Activated CD8-positive, alpha-beta T cell treated with anti-CD3 and anti-CD28 coated beads, Interleukin-2, amount 10 ng/mL, durations not matched to agents 7 days and 5 days (primary cell): ENCODE data around the gene VCPKMT. TPM values are rescaled to one million over a fixed set of nuclear protein-coding genes. Genes with fewer than 3 reads are reported as not detected.
"Not testable (repeated sequence)": the region's sequence is repeated elsewhere in the genome, so short reads cannot be mapped to it uniquely, and the experiment has no call there.

Experiments used
- ATAC-seq: fragments of 150-1000 bp; cut with Tn5 transposase; one replicate; pipeline ENCODE4 v1.10.0; 2021; ENCODE audit warnings: moderate library complexity
- CTCF ChIA-PET: fragments of 350-600 bp; sonication (Branson Sonifier 250); formaldehyde crosslinking; loops from one replicate; lab custom pipeline; 2021; ENCODE audit warnings: antibody characterized with exemption; lab: Charles Lee
- POLR2A ChIA-PET: fragments of 350-600 bp; sonication (Branson Sonifier 250); formaldehyde crosslinking; loops from one replicate; lab custom pipeline; 2021; ENCODE audit warnings: antibody characterized with exemption; lab: Charles Lee
- DNase-seq: peaks from one replicate; pipeline ENCODE4 v3.0.0-alpha.2; 2020
- H3K27ac Mint-ChIP-seq: one replicate; pipeline ENCODE4 v1.8.0; 2021; ENCODE audit warnings: mild to moderate bottlenecking, mixed read lengths
- H3K27me3 Mint-ChIP-seq: one replicate; pipeline ENCODE4 v1.8.0; 2021; ENCODE audit warnings: low read depth, mixed read lengths
- H3K36me3 Mint-ChIP-seq: one replicate; pipeline ENCODE4 v1.8.0; 2021; ENCODE audit warnings: low read depth, mixed read lengths
- H3K4me1 Mint-ChIP-seq: one replicate; pipeline ENCODE4 v1.8.0; 2021; ENCODE audit warnings: low read depth, mixed read lengths
- H3K4me3 Mint-ChIP-seq: one replicate; pipeline ENCODE4 v1.8.0; 2021; ENCODE audit warnings: mild to moderate bottlenecking, mixed read lengths
- H3K9me3 Mint-ChIP-seq: one replicate; pipeline ENCODE4 v1.8.0; 2022; ENCODE audit warnings: mixed read lengths; ENCODE audit not compliant: insufficient read depth
- total RNA-seq, 2 experiments: library from RNA; stranded (reverse); gene quantifications; one replicate each; pipeline ENCODE4 v1.2.3, GENCODE V29; 2021

Gene VCPKMT
- total RNA-seq, 2 experiments from 2014 or later: 12.4 to 13.0 TPM

DNA sequence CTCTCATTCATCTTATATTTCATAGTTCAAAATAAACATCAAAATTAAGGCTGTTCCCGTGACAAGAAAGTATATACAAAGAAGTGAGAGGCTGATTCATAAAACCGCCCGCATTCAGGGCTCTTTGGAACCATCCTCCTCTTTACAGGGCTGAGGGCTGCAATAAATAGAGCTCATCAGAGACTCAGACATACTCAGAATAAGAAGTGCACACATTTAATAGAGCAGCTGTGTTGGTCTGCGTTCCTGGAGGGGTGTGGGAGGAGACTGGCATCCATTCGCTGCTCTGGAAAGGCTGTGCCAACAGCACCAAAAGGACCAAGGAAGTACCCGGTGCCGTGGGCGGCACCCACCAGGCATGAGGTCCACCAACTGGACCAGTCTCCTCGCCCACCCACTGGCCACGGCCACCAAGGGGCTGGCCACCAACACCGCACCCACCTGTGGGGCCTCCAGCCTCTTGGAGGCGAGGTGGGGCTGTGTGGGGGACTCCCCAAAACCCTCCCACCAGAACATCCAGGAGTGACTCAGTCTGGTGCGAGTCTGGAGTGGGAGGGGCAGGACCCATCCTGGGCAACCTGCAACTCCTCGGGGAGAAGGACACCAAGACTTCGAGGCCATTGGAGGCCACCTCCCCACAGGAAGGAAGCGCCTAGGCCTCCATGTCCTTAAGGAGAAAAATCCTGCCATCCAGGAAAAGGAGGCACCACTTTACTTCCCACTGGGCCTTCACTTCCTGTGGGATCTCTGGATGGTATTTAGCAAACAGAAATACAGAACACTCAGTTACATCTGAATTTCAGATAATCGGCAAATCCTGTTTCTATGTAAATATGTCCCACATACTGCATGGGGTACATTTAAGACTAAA lies 32.7 kb downstream of the VCPKMT start:
- Mint-ChIP-seq H3K27me3 (no peaks in the 10 kb centered on the region), H3K27ac (peak overlapping the region; percentile 96), H3K9me3 (peaks cover 4% of the 10 kb centered on the region), H3K4me1 (peaks cover 89% of the 10 kb centered on the region), H3K36me3 (peaks cover 50% of the 10 kb centered on the region), H3K4me3 (peak overlapping the region; percentile 84)
- ChIA-PET POLR2A (interaction anchor here (0.6 to 3.9 kb wide), 15 partner anchors 9 to 231 kb away, joined by 3 to 151 read pairs (median 21); partner anchors contain the start of genes ARF6 and NEMF), CTCF (interaction anchor here (1.0 to 3.9 kb wide), 11 partner anchors 17 to 221 kb away, joined by 3 to 59 read pairs (median 15); no protein-coding TSS in a partner anchor)
- peak; percentile 34 for ATAC-seq
- peak; percentile 61 for DNase-seq

DNA sequence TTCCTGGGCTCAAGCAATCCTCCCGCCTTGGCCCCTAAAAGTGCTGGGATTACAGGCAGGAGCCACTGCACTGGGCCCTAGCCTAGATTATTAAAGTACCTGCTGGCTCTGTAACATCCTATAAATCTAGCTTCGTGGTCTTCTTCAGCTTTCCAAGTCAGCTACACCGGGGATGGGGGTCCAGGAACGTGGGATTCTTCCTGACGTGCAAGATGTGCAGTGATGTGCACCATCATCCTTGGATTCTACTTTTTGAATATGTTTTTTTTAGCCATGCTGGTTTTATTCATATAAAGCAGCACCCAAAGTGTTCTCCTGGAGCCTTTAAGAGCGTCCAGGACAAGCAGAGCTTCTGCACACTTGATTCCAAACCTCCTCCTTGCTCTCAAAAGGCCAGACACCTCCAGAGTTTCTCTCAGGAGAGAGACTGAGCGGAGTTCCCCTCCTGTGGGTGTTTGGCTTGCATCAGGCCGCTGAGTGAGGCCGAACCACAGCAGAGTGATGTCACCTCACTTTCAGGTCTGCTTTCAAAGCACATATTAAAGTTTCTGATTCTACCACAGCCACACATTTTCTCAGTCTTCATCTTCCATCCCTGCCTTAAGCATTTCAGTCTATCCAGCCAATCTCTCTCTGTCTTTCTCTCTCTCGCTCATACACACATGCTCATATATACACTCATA lies 33.4 kb downstream of the VCPKMT start:
- H3K4me1 Mint-ChIP-seq: peaks cover 87% of the 10 kb centered on the region
- no peaks in the 10 kb centered on the region for H3K27me3 Mint-ChIP-seq
- CTCF ChIA-PET: interaction anchor here (0.6 to 3.9 kb wide), 17 partner anchors 8 to 449 kb away, joined by 3 to 59 read pairs (median 11); no protein-coding TSS in a partner anchor
- H3K36me3 Mint-ChIP-seq: peaks cover 54% of the 10 kb centered on the region
- ATAC-seq: peak; percentile 85
- peak overlapping the region; percentile 84 for H3K4me3 Mint-ChIP-seq
- peak overlapping the region; percentile 96 for H3K27ac Mint-ChIP-seq
- POLR2A ChIA-PET: interaction anchor here (0.5 to 3.9 kb wide), 19 partner anchors 10 to 231 kb away, joined by 3 to 151 read pairs (median 20); partner anchors contain the start of genes ARF6 and NEMF
- peaks cover 4% of the 10 kb centered on the region for H3K9me3 Mint-ChIP-seq
- DNase-seq: peak; percentile 92

DNA sequence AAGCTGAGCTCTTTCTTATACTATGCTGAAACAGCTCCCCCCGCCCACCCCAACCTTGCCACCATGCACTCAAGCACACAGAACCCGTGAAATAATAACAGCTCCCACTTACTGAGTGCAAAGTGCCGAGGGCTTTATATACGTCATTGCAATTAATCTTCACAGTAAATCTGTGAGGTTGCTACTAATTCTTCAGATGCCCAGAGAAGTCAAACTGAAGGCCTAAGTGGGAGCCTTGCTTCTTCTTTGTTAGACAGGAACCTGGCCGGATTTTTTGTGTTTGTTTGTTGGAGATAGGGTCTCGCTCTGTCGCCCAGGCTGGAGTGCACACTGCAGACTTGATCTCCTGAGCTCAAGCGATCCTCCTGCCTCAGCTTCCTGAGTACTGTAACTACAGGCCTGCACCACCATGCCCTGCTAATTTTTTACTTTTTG lies 34.0 kb downstream of the VCPKMT start:
- Mint-ChIP-seq H3K4me1 (peaks cover 84% of the 10 kb centered on the region), H3K4me3 (peak overlapping the region; percentile 84), H3K27me3 (no peaks in the 10 kb centered on the region), H3K36me3 (peaks cover 52% of the 10 kb centered on the region), H3K9me3 (peaks cover 4% of the 10 kb centered on the region), H3K27ac (peak overlapping the region; percentile 96)
- peak; percentile 40 for ATAC-seq
- CTCF ChIA-PET: interaction anchor here (0.6 to 3.9 kb wide), 21 partner anchors 9 to 448 kb away, joined by 3 to 59 read pairs (median 11); partner anchors contain the start of gene NEMF
- POLR2A ChIA-PET: interaction anchor here (0.5 to 3.9 kb wide), 19 partner anchors 10 to 230 kb away, joined by 3 to 151 read pairs (median 20); partner anchors contain the start of genes ARF6 and NEMF
- peak; percentile 68 for DNase-seq

DNA sequence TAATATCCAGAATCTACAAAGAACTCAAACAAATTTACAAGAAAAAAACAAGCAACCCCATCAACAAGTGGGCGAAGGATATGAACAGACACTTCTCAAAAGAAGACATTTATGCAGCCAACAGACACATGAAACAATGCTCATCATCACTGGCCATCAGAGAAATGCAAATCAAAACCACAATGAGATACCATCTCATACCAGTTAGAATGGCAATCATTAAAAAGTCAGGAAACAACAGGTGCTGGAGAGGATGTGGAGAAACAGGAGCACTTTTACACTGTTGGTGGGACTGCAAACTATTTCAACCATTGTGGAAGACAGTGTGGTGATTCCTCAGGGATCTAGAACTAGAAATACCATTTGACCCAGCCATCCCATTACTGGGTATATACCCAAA lies 37.3 kb downstream of the VCPKMT start:
- H3K4me3 Mint-ChIP-seq, POLR2A ChIA-PET, H3K9me3 Mint-ChIP-seq, H3K27me3 Mint-ChIP-seq, DNase-seq, CTCF ChIA-PET, ATAC-seq: not testable (repeated sequence)
- H3K36me3 Mint-ChIP-seq: peaks cover 44% of the 10 kb centered on the region
- peaks cover 68% of the 10 kb centered on the region for H3K4me1 Mint-ChIP-seq
- H3K27ac Mint-ChIP-seq: peak overlapping the region; percentile 25

DNA sequence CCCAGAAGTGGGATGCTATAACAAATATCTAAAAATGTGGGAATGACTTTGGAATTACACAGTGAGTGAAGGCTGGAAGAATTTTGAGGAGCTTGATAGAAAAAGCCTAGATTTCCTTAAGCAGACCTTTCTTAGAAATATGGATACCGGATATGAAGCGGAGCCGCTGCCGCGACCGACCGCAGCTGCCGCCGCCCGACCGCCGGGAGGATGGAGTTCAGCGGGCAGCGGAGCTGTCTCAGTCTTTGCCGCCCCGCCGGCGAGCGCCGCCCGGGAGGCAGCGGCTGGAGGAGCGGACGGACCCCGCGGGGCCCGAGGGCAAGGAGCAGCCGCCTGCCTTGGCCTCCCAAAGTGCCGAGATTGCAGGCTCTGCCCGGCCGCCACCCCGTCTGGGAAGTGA lies 42.7 kb downstream of the VCPKMT start:
- CTCF ChIA-PET: interaction anchor here (1.4 kb wide), 1 partner anchor 8 kb away, joined by 3 read pairs; no protein-coding TSS in a partner anchor
- H3K27ac Mint-ChIP-seq, H3K9me3 Mint-ChIP-seq, H3K27me3 Mint-ChIP-seq, POLR2A ChIA-PET, DNase-seq, H3K4me3 Mint-ChIP-seq, ATAC-seq: not testable (repeated sequence)
- H3K4me1 Mint-ChIP-seq: peaks cover 37% of the 10 kb centered on the region
- H3K36me3 Mint-ChIP-seq: peaks cover 41% of the 10 kb centered on the region

DNA sequence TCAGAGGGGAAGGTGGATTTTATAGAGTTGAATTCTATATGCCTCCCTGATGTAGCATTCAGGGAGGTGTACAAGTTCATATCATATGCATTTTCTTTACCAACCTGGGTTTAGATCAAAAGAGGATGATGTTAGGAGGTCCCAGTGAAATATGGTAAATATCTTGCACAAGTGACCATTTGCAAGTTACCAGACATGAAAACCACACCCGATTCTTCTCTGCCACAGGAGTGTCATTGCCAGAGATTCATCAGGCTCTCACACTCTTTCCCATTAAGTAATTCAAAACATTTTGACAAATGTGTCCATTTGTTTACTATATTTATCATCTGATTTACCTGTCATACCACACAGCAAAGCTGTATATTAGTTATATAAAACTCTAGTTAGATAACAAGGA lies 44.0 kb downstream of the VCPKMT start:
- DNase-seq (no peak), ATAC-seq (no peak)
- no peaks in the 10 kb centered on the region for H3K9me3 Mint-ChIP-seq
- H3K27me3 Mint-ChIP-seq: no peaks in the 10 kb centered on the region
- peaks cover 37% of the 10 kb centered on the region for H3K4me1 Mint-ChIP-seq
- H3K27ac Mint-ChIP-seq: no peak overlapping the region
- ChIA-PET POLR2A (interaction anchor here (0.6 to 5.9 kb wide), 4 partner anchors 10 to 110 kb away, joined by 4 to 45 read pairs (median 4); no protein-coding TSS in a partner anchor), CTCF (interaction anchor here (0.9 to 2.0 kb wide), 5 partner anchors 9 to 210 kb away, joined by 3 to 11 read pairs (median 3); no protein-coding TSS in a partner anchor)
- H3K4me3 Mint-ChIP-seq: no peak overlapping the region
- peaks cover 40% of the 10 kb centered on the region for H3K36me3 Mint-ChIP-seq

DNA sequence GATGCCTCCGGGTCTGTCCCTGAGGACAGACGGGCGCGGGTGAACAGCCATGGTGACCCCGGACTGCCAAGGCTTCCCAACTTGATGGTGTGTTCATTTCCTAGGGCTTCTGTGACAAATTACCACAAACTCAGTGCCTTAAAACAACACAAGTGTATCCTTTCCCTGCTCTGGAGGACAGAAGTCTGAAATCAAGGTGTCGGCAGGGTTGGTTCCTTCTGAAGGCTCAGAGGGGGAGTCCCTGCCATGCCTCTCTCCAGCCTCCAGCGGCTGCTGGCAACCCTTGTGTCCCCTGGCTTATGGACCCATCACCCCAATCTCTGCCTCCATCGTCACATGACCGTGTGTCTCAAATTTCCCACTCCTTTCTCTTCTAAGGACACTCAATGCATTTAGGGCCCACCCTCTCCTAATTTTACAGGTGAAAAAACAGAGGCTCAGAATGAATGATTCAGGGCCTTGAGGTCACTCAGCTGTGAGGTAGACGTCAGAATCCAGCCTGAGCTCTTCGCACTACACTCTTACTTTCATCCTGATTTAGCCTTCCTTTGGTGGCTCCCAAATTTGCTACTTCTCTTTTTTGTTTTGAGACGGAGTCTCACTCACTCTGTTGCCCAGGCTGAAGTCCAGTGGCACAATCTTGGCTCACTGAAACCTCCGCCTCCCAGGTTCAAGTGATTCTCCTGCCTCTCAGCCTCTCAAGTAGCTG lies 45.4 kb downstream of the VCPKMT start:
- Mint-ChIP-seq H3K9me3 (no peaks in the 10 kb centered on the region), H3K4me1 (peaks cover 40% of the 10 kb centered on the region), H3K27ac (peak overlapping the region; percentile 6), H3K36me3 (peaks cover 44% of the 10 kb centered on the region), H3K27me3 (no peaks in the 10 kb centered on the region), H3K4me3 (no peak overlapping the region)
- ATAC-seq (no peak), DNase-seq (no peak)
- POLR2A ChIA-PET: interaction anchor here (1.6 to 5.9 kb wide), 4 partner anchors 9 to 68 kb away, joined by 4 to 45 read pairs (median 5); no protein-coding TSS in a partner anchor
- CTCF ChIA-PET: interaction anchor here (1.1 to 2.8 kb wide), 5 partner anchors 9 to 219 kb away, joined by 3 to 11 read pairs (median 4); partner anchors contain the start of gene NEMF

DNA sequence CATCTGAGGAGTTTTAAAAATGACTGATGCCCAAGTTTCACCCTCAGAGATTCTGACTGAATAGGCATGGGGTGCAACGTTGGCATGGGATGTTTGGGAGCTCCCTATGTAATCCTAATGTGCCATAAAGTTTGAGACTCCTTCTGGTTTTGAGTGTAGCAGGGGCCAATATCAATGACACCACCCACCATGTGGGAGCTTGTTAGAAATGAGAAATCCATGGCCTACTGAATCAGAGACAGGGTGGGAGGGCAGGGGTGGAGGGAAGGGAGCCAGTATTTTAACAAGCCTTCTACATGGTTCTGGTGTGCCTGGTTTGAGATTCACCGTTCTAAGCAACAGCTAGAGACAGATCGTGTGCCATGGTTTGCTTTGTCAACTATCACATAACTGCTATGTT lies 46.1 kb downstream of the VCPKMT start:
- Mint-ChIP-seq H3K4me3 (no peak overlapping the region), H3K36me3 (peaks cover 44% of the 10 kb centered on the region), H3K27ac (no peak overlapping the region), H3K4me1 (peaks cover 45% of the 10 kb centered on the region), H3K9me3 (no peaks in the 10 kb centered on the region), H3K27me3 (no peaks in the 10 kb centered on the region)
- POLR2A ChIA-PET: interaction anchor here (1.1 to 5.9 kb wide), 4 partner anchors 12 to 71 kb away, joined by 4 to 45 read pairs (median 5); no protein-coding TSS in a partner anchor
- CTCF ChIA-PET: interaction anchor here (1.1 to 2.8 kb wide), 4 partner anchors 11 to 218 kb away, joined by 3 to 11 read pairs (median 7); partner anchors contain the start of gene NEMF
- DNase-seq (no peak), ATAC-seq (no peak)

DNA sequence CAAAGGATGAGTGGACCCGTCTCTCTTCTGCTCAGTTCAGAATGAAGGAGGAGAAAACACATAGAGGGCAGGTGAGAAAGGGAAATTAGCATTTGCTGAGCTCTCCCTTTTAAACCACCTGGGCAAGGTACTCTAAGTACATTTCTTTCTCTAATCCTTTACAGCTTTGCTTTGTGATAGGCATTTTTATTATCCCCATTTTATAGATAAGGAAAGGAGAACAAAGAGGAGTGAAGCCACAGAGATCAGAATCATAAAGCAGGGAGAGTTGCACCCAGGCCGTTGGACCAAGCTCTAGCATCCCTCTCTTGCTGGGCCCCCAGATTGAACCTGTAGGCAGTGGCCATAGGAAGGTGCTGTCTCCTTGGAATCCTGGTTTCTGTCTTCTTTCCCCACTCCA lies 47.0 kb downstream of the VCPKMT start:
- ChIA-PET POLR2A (interaction anchor here (1.6 to 5.9 kb wide), 2 partner anchors 13 to 24 kb away, joined by 6 to 45 read pairs; no protein-coding TSS in a partner anchor), CTCF (interaction anchor here (2.8 kb wide), 1 partner anchor 207 kb away, joined by 10 read pairs; no protein-coding TSS in a partner anchor)
- ATAC-seq (no peak), DNase-seq (no peak)
- Mint-ChIP-seq H3K36me3 (peaks cover 44% of the 10 kb centered on the region), H3K27ac (no peak overlapping the region), H3K9me3 (no peaks in the 10 kb centered on the region), H3K27me3 (no peaks in the 10 kb centered on the region), H3K4me1 (peaks cover 49% of the 10 kb centered on the region), H3K4me3 (no peak overlapping the region)

DNA sequence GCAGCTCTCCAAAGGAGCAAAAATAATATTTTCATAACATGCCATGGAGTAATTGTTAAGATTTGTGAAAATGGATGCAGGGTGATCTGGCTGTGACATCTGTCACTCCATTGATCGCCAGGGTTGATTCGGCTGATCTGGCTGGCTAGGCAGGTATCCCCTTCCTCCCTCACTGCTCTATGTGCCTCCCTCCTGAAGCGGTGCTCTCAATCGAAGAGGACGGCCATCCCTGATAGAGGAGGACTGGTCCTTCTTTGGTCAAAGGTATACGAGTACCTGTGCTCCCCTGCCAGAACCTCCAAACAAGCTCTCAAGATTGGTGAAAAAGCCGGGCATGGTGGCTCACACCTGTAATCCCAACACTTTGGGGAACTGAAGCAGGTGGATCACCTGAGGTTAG lies 47.9 kb downstream of the VCPKMT start:
- Mint-ChIP-seq H3K4me3 (no peak overlapping the region), H3K4me1 (peaks cover 57% of the 10 kb centered on the region), H3K36me3 (peaks cover 44% of the 10 kb centered on the region), H3K27me3 (no peaks in the 10 kb centered on the region), H3K9me3 (no peaks in the 10 kb centered on the region), H3K27ac (no peak overlapping the region)
- CTCF ChIA-PET: interaction anchor here (0.8 to 2.8 kb wide), 2 partner anchors 205 to 206 kb away, joined by 3 to 10 read pairs; no protein-coding TSS in a partner anchor
- POLR2A ChIA-PET: interaction anchor here (1.1 to 5.9 kb wide), 3 partner anchors 14 to 65 kb away, joined by 3 to 45 read pairs (median 4); no protein-coding TSS in a partner anchor
- no peak for ATAC-seq
- DNase-seq: no peak
